Effector memory CD4-positive, alpha-beta T cell (primary cell): ENCODE measurements around the gene ZMAT5.

Source experiments
- DNase-seq, 3 donors: peaks; one replicate each; pipeline ENCODE4 v3.0.0-alpha.2; 2020
- H3K27ac ChIP-seq: 2 replicates; pipeline ENCODE4 v1.7.0; 2013; ENCODE audit warnings: mild to moderate bottlenecking, low read length, moderate library complexity; ENCODE audit not compliant: insufficient read depth, poor library complexity, severe bottlenecking
- H3K27me3 ChIP-seq: replicated peaks from 2 replicates; pipeline ENCODE4 v1.7.0; 2013; ENCODE audit warnings: mild to moderate bottlenecking, low read length; ENCODE audit not compliant: insufficient read depth, control insufficient read depth, poor library complexity, severe bottlenecking
- H3K36me3 ChIP-seq: 2 replicates; pipeline ENCODE4 v1.7.0; 2013; ENCODE audit warnings: mild to moderate bottlenecking, low read length, moderate library complexity; ENCODE audit not compliant: control insufficient read depth, insufficient read depth
- H3K4me1 ChIP-seq: 2 replicates; pipeline ENCODE4 v1.7.0; 2013; ENCODE audit warnings: low read length, mild to moderate bottlenecking; ENCODE audit not compliant: control insufficient read depth, insufficient read depth, poor library complexity, severe bottlenecking
- H3K4me3 ChIP-seq: 2 replicates; pipeline ENCODE4 v1.7.0; 2013; ENCODE audit warnings: low read length, low read depth, mild to moderate bottlenecking; ENCODE audit not compliant: insufficient read depth, poor library complexity, severe bottlenecking
- H3K9me3 ChIP-seq: 2 replicates; pipeline ENCODE4 v1.7.0; 2013; ENCODE audit warnings: mild to moderate bottlenecking, low read length, moderate library complexity; ENCODE audit not compliant: control insufficient read depth

ZMAT5 gene

DNA sequence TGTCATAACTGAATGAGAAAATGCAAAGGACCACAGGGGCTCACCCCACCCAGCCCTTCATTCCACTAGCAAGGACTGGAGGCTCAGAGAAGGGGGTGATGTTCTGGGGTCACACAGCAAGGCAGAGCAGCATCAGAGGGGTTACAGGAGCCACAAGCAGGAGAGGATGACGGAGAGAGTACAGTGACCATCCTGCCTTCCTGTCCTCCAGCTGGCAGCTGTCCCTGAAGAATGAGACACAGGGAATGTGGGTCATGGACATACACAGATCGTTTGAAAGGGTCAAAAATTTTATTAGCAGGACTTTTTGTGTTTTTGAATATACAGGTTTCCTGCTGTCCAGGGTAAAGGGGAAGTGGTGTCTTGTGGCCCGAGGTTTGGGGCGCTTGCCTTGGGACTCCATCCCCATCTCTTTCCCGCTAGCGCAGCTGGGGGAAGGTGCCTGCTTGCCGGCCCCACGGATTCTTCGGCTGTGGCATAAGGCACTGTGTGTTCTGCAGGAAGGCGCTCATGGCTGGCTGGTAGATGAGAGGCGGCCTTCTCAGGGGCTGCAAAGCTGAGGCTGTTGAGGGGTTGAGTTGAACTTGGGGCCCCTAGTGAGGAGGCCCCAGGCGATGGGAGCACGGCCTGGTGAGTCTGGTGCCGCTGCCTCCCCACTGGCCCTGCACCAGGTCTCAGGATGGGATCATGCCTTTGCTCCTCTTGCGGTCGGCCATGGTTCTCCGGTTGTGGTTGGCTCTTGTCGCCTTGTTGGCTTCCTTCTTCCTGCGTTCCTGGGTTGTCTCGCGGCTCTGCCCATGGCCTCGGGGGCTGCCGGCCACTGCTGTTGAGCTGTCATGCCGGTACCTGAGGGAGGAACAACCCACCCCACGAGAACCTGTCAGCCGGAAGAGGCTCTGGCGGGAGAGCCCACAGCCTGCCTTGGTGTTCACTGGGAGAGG, 21.8 kb upstream of the ZMAT5 start:
- H3K36me3 ChIP-seq, result peaks cover 45% of the 10 kb centered on the region
- no peak overlapping the region for H3K27ac ChIP-seq
- no peaks in the 10 kb centered on the region for H3K27me3 ChIP-seq
- H3K9me3 ChIP-seq, result no peaks in the 10 kb centered on the region
- no peaks in the 10 kb centered on the region for H3K4me1 ChIP-seq
- no peak for DNase-seq
- no peak overlapping the region for H3K4me3 ChIP-seq

DNA sequence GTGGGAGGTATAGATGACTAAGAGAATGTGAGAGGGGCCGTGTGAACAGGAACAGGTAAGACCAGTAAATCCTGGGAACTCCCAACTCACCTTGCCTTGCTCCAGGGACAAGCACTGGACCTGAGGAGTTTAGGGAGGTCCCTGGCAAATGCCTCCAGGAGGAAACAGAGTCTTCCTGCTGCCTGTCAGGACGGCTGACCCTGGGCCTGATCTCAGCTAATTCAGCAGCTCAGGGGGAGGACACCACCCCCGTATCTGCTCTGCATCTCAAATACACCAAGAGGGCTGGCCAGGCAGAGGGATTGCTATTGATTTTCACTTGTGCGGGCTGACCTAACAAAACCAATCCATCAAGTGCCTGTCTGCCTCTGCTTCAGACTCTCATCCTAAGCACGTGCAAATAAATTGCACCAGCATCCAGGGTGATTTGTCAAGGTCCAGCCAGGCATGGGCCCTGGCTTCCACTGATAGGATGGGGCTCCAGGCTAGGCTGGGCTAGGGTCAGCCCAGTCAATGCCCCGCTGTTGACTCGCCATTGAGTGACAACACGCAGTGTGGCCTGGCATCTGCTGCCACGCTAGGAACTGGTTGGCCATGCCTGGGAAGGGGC, 20.7 kb upstream of the ZMAT5 start:
- Histone ChIP-seq H3K27ac (no peak overlapping the region), H3K27me3 (no peaks in the 10 kb centered on the region), H3K9me3 (no peaks in the 10 kb centered on the region), H3K36me3 (peaks cover 34% of the 10 kb centered on the region), H3K4me3 (no peak overlapping the region), H3K4me1 (no peaks in the 10 kb centered on the region)
- DNase-seq, result no peak

DNA sequence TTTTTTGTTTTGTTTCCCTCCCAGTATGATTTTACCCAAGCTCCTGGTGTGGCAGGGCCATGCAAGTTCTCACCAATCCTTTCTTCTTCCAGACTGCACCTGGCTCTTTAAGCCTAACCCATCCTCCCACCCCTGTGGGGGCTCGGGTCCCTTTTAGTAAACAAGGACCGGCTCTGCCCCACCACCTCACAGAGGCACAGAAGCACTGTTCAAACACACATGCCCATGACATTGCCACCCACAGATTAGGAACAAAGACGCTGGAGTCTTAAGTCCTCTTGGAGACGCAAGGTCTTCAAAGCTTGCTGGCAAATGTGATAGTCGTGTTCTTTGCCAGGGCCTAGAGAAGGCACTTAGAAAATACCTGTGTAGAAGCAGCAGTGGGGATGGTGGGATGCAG, 19.2 kb upstream of the ZMAT5 start:
- Histone ChIP-seq H3K4me3 (no peak overlapping the region), H3K27ac (no peak overlapping the region), H3K27me3 (no peaks in the 10 kb centered on the region), H3K36me3 (peaks cover 23% of the 10 kb centered on the region), H3K4me1 (no peaks in the 10 kb centered on the region), H3K9me3 (no peaks in the 10 kb centered on the region)
- no peak for DNase-seq

DNA sequence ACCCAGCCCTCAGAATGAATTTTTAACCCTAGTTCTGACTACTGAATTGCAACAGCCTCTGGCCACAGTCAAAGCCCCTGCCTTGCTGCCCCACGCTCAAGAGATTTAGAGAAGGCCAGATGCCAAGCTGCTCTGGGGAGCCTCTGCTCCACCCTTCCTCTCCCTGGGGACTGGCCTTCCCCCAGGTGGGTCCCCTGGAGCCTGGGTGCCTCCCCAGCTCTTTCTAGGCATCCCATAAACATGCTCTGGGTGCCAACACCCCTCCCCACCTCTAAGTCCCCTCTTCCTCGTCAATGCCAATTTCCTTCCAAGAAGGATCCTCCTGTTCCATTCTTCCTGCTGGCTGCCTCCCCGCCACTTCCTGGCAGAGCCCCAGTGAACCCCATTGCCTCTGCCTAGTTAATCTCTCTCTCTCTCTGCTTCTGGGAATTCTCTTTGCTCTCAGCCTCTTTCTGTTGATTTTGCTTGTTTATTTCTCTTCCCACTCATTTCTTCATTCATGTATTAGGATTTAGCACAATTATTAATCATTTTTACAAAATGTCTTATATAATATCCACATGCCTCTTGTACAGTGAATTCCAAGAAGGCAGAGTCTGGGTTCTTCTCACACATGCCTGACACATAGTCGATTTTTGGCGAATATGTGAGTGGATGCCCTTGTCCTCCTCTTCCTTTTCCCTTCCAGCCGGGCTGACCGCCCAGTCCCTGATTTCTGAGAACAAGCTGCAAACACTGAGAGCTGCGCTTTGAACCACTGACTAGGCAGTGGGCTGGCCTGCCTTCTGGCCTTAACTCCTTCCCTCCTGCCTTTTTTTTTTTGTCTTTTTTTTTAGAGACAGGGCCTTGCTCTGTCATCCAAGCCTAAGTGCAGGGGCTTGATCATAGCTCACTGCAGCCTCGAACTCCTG, 17.9 kb upstream of the ZMAT5 start:
- no peaks in the 10 kb centered on the region for H3K9me3 ChIP-seq
- H3K36me3 ChIP-seq, result peaks cover 10% of the 10 kb centered on the region
- no peak for DNase-seq
- no peaks in the 10 kb centered on the region for H3K27me3 ChIP-seq
- H3K4me1 ChIP-seq, result no peaks in the 10 kb centered on the region
- no peak overlapping the region for H3K4me3 ChIP-seq
- H3K27ac ChIP-seq, result no peak overlapping the region

DNA sequence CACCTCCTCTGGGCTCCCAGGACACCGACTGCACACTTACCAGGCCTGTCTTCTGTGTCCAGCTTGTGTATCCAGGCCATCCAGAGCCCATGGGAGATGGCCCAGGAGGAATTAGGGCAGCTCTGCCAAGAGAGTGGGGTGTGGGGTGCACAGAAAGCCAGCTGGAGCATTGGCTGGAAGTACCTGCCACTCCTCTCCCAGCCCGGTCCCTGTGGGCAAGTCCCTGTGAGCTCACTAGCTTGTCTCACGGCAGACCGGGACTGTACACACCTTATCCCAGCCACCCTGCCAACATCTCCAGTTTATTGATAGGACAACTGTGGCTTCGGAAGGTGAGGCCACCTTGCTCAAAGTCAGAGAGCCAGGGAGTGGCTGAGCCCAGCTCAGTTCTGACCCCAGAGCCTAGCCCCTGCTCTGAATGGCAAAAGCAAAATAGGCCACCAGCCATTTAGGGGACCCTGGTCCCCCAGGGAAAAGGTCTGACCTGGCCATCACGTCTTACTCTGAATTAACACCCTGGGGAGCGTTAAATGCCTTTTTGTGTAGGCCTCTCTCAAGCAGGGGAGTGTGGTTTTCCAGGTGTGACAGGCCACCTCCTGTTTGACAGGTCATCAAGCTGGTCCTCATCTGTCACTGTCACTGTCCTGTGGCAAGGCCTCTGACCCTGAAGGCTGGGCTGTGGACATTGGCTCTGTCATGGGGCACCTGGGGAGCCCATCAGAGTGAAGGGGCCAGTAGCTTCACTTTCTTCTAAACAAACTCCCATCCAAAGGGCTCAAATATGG, 15.4 kb upstream of the ZMAT5 start:
- Histone ChIP-seq H3K27me3 (no peaks in the 10 kb centered on the region), H3K4me3 (no peak overlapping the region), H3K4me1 (no peaks in the 10 kb centered on the region), H3K27ac (no peak overlapping the region), H3K9me3 (no peaks in the 10 kb centered on the region), H3K36me3 (no peaks in the 10 kb centered on the region)
- no peak for DNase-seq

DNA sequence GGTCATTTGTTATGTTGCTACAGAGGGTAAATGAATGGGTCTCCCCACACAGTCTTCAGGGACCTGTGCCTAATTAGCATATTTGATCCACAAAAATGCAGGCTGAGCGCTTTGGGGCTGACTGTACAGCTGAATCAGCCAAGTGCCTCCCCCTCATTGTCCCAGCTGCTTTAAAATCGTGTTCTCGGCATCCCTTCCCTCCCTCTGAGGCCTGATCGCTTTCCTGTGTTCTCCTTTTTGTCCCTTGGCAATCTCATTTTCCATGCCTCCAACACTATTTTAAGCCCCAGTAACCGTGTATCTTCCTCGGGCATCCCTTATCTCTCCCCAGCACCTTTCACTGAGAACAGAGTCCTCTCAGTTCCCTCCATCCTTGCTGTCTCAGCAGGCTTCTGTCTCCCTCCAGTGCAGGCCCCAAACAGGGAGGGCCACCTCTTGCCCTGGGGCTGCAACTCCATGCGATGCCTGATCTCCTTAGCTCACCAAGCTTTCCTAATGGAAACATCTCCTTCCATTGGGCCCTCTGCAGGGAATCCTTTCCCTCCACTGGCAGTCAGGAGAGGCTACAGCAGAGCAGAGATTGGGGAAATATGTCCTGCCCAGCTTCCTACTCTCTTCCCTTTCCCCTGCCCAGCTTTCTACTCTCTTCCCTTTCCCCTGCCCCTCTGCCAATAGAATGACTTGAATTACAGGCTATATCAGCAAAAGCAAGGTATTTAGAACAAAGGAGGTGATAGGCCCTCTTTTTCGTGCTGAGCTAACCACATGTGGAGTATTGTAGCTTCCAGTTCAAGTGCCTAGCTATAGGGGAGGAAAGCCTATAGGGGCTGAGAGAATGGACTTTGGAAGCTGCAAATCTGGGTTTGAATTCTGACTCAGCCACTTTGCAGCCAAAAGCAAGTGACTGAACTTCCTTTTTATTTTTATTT, 14.2 kb upstream of the ZMAT5 start:
- no peaks in the 10 kb centered on the region for H3K27me3 ChIP-seq
- H3K36me3 ChIP-seq, result no peaks in the 10 kb centered on the region
- H3K27ac ChIP-seq, result no peak overlapping the region
- no peaks in the 10 kb centered on the region for H3K4me1 ChIP-seq
- no peak overlapping the region for H3K4me3 ChIP-seq
- H3K9me3 ChIP-seq, result no peaks in the 10 kb centered on the region
- no peak for DNase-seq

DNA sequence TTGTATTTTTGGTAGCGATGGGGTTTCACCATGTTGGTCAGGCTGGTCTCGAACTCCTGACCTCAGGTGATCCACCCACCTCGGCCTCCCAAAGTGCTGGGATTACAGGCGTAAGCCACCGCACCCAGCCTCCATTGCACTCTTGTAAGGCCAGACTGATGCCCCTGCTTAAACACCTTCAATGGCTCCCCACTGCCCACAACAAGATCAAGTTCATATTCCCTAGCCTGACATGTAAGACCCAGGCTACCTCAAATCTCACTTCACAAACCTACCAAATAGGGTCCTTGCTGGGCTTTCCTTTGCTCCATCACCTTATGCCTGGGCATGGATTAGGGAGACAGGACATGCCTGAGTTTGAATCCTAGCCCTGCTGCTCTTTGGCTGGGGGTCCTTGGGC, 13.4 kb upstream of the ZMAT5 start:
- no peaks in the 10 kb centered on the region for H3K27me3 ChIP-seq
- no peak for DNase-seq
- H3K4me1 ChIP-seq, result no peaks in the 10 kb centered on the region
- no peaks in the 10 kb centered on the region for H3K9me3 ChIP-seq
- no peak overlapping the region for H3K4me3 ChIP-seq
- H3K36me3 ChIP-seq, result no peaks in the 10 kb centered on the region
- H3K27ac ChIP-seq, result no peak overlapping the region

DNA sequence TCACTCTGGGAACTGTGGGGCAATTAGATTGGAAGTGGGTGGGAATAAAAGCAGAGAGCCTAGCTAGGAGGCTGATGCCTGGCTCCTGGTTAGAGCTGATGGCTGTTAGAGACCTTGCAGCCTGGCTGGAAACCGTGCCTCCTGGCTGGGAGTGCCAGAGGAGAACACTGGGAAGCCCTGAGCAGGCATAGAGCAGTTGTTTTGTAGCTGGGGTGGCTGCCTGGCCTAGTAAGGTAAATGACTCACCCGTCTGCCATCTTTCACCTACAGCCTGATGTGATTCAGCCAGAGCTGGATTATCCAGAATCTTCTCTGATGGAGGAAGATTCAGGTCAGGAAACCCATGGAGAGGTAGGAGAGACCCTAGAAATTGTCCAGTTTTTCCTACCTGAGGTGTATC, 6.4 kb upstream of the ZMAT5 start:
- no peaks in the 10 kb centered on the region for H3K4me1 ChIP-seq
- H3K36me3 ChIP-seq, result peaks cover 16% of the 10 kb centered on the region
- no peak for DNase-seq
- no peaks in the 10 kb centered on the region for H3K27me3 ChIP-seq
- no peaks in the 10 kb centered on the region for H3K9me3 ChIP-seq
- H3K4me3 ChIP-seq, result no peak overlapping the region
- no peak overlapping the region for H3K27ac ChIP-seq
